ENCODE results near the gene OBSCN.

- TF ChIP-seq CTCF (IDR thresholded peaks at IDR 0.05; ENCODE audit: insufficient read depth, low read length): no peak
- no peak for TF ChIP-seq POLR2AphosphoS5 (IDR thresholded peaks at IDR 0.05; ENCODE audit: low read depth)
Measured at GRCh38 chr1:228350179-228350742, 142.4 kb downstream of the OBSCN start.

All from HL-60 (cell line).